Vagina (tissue), 2 donors: ENCODE data around the gene ASTN2. TPM values are rescaled to one million over a fixed set of nuclear protein-coding genes. Genes with fewer than 3 reads are reported as not detected.
A peak's percentile ranks its signal among the peaks of the same experiment; 100 is the strongest.

Experiments
- DNase-seq, 2 donors: peaks; one replicate each; pipeline ENCODE4 v3.0.0-alpha.2; 2017; ENCODE audit errors: extremely low spot score in 2 of 2
- H3K27ac ChIP-seq: fragments of 200-600 bp; sonication (generic); one replicate; pipeline ENCODE4 v1.5.1; 2019
- H3K27me3 ChIP-seq: fragments of 200-600 bp; sonication (generic); one replicate; pipeline ENCODE4 v1.5.1; 2019
- H3K36me3 ChIP-seq, 2 donors: fragments of 200-600 bp; sonication (generic); one replicate each; pipeline ENCODE4 v1.5.1; 2017 to 2019
- H3K4me1 ChIP-seq: fragments of 200-600 bp; sonication (generic); one replicate; pipeline ENCODE4 v1.5.1; 2019
- H3K4me3 ChIP-seq, 2 donors: fragments of 200-600 bp; sonication (generic); 1 replicate in 1 of 2; 2 replicates in 1 of 2; pipeline ENCODE4 v1.5.1; 2016 to 2019
- H3K9me3 ChIP-seq: fragments of 200-600 bp; sonication (generic); one replicate; pipeline ENCODE4 v1.5.1; 2019
- POLR2A ChIP-seq, 2 donors: fragments of 450-650 bp; IDR thresholded peaks; one replicate each; pipeline ENCODE4 v1.6.1; 2017; ENCODE audit warnings: antibody characterized with exemption in 2 of 2, mild to moderate bottlenecking in 2 of 2, moderate library complexity in 2 of 2
- POLR2AphosphoS5 ChIP-seq, 2 donors: sonication (generic); formaldehyde crosslinking; IDR thresholded peaks; one replicate each; pipeline ENCODE4 v1.9.0; 2017; ENCODE audit warnings: antibody characterized with exemption in 2 of 2, mild to moderate bottlenecking in 2 of 2, low read depth in 1 of 2; ENCODE audit not compliant: insufficient read depth in 1 of 2
- intact Hi-C: fragments of 100-400 bp; cut with DNase I; formaldehyde crosslinking; loops from one replicate; pipeline ENCODE4 v1.15.1; 2023
- total RNA-seq: library from RNA; depleted of rRNA; stranded (reverse); fragments of >200 nt; gene quantifications from one replicate; pipeline ENCODE4 v1.2.3, GENCODE V29; 2016
- TF ChIP-seq, protein P1 (sequence below), 3 experiments: fragments of 450-650 bp in 2 of 3; fragments of 200-600 bp in 1 of 3; sonication (generic) in 1 of 3; IDR thresholded peaks; one replicate each; pipeline ENCODE4 v1.5.1; 2017 to 2019; ENCODE audit warnings: antibody characterized with exemption in 3 of 3, mild to moderate bottlenecking in 2 of 3, moderate library complexity in 2 of 3

The ASTN2 gene
- total RNA-seq, 1 donor from 2014 or later, result 4.4 TPM

DNA sequence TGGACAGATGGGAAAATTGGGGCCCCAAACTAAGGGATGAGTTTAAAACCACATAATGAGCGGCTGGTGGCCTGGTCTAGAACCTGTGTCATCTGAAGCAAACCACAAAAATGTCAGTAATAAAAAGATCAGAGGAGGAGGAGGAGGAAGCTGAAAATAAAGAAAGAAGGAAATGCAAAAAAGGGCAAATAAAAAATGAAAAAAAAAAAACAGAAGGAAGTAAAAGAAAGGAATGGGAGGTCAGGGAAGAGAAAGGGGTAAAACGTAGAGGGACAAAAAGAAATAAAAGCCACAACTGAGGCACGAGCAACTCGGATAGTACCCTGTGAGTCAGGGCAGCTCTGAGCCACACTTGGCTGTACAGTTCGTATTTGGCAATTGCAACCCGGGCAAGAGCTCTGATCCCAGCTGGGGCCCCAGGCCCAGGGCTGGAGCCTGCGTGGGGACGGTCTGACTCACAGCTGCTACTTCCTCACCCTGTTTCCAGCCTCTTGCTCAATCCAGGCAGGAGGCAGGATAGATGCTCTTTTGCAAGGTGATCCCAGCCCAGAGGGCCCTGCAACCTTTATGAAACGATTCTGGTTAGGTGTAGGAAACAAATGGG lies 865.7 kb downstream of the ASTN2 start:
- H3K4me1 ChIP-seq, result peaks cover 28% of the 10 kb centered on the region
- TF ChIP-seq POLR2A (IDR thresholded peaks at IDR 0.05), result no peak
- peak; percentile 58 to 89 for TF ChIP-seq POLR2AphosphoS5 (IDR thresholded peaks at IDR 0.05; ENCODE audit: insufficient read depth in 1 of 2, low read depth in 1 of 2)
- H3K4me3 ChIP-seq, result no peak overlapping the region
- intact Hi-C loops, result no loop called here
- DNase-seq, result peak in 1 of 2 donors; percentile 97
- H3K36me3 ChIP-seq, result no peaks in the 10 kb centered on the region
- H3K9me3 ChIP-seq, result no peaks in the 10 kb centered on the region
- H3K27me3 ChIP-seq, result no peaks in the 10 kb centered on the region
- peak overlapping the region; percentile 51 for H3K27ac ChIP-seq

DNA sequence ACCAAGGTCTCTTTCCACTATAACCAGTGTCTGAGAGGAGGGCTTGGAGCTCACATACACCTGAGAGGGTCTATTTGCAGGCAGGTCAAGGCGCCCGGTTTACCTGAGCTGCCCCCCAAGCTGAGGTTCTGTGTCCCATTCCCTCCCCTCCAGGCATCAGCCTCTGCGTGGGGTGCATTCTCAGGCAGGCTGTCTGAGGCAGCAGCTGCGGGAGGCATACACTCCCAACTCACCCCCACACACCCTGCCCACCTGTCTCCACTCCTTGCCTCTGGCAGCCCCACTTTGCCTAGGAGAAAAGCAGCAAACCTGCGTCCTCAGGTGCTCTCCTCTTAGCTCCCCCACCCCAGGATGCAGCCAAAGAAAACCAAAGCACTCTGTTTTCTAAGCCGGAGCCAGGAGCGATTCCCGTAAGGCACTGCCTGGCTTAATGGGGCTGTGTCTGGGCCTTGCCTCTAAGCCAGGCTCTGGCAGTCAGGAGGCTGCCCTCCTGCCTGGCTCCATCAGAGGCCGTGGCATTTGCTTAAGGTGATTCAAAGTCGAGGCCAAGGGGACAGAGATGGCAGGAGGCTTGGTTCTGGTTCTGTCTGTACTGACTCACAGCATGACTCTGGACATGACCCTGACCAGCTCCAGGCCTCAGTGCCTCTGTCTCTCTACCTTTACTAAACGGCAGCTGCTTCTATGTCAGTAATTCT lies 867.0 kb downstream of the ASTN2 start:
- H3K4me3 ChIP-seq, result no peak overlapping the region
- peaks cover 28% of the 10 kb centered on the region for H3K4me1 ChIP-seq
- TF ChIP-seq POLR2AphosphoS5 (IDR thresholded peaks at IDR 0.05; ENCODE audit: insufficient read depth in 1 of 2, low read depth in 1 of 2) (no peak), POLR2A (IDR thresholded peaks at IDR 0.05) (no peak)
- TF ChIP-seq, protein P1, sequence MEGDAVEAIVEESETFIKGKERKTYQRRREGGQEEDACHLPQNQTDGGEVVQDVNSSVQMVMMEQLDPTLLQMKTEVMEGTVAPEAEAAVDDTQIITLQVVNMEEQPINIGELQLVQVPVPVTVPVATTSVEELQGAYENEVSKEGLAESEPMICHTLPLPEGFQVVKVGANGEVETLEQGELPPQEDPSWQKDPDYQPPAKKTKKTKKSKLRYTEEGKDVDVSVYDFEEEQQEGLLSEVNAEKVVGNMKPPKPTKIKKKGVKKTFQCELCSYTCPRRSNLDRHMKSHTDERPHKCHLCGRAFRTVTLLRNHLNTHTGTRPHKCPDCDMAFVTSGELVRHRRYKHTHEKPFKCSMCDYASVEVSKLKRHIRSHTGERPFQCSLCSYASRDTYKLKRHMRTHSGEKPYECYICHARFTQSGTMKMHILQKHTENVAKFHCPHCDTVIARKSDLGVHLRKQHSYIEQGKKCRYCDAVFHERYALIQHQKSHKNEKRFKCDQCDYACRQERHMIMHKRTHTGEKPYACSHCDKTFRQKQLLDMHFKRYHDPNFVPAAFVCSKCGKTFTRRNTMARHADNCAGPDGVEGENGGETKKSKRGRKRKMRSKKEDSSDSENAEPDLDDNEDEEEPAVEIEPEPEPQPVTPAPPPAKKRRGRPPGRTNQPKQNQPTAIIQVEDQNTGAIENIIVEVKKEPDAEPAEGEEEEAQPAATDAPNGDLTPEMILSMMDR (IDR thresholded peaks at IDR 0.05), result no peak
- H3K9me3 ChIP-seq, result no peaks in the 10 kb centered on the region
- no peaks in the 10 kb centered on the region for H3K36me3 ChIP-seq
- intact Hi-C loops, result no loop called here
- DNase-seq, result no peak
- peak overlapping the region; percentile 47 for H3K27ac ChIP-seq
- no peaks in the 10 kb centered on the region for H3K27me3 ChIP-seq

DNA sequence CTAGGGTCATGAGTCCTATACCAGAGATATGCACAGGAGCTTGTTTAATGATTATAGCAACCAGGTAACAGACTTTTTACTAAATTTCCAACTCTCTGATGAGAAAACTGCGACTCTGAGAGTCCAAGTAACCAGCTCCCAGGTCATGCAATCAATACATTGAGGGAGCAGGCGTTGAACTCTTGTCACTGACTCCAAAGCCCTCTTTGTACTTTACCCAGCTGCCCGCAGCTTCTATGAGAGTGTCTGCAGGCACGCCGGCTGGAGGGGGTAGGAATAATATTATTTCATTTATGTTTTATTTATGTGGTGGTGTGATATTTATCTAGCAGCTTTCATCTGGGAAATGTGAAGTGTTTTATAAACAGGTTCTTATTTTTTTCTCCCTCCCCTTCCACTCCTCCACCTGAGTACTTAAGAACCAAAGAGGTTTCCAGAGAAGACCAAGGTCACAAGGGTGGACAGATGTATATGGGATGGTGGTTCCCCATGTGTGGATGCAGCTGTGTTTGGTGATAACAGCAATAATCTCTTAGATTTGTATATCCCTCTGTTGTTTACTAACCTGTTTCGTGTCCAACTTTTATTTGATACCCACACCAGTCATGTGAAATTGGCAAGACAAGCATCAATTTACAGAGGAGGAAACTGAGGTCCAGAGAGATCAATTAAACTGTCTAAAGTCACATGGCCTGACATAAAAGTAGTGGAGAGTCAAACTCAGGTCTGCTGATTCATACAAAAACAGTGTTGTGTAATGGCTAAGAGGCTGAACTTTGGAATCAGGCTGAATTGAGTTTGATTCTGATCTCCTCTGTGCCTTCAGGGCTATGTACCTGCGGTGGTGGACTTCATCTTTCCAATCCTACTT lies 867.9 kb downstream of the ASTN2 start:
- H3K27ac ChIP-seq, result no peak overlapping the region
- H3K36me3 ChIP-seq, result no peaks in the 10 kb centered on the region
- no peaks in the 10 kb centered on the region for H3K9me3 ChIP-seq
- DNase-seq, result no peak
- TF ChIP-seq, protein P1 (IDR thresholded peaks at IDR 0.05), result no peak
- TF ChIP-seq POLR2A (IDR thresholded peaks at IDR 0.05) (no peak), POLR2AphosphoS5 (IDR thresholded peaks at IDR 0.05; ENCODE audit: insufficient read depth in 1 of 2, low read depth in 1 of 2) (no peak)
- intact Hi-C loops, result no loop called here
- no peak overlapping the region for H3K4me3 ChIP-seq
- H3K4me1 ChIP-seq, result peaks cover 28% of the 10 kb centered on the region
- no peaks in the 10 kb centered on the region for H3K27me3 ChIP-seq

DNA sequence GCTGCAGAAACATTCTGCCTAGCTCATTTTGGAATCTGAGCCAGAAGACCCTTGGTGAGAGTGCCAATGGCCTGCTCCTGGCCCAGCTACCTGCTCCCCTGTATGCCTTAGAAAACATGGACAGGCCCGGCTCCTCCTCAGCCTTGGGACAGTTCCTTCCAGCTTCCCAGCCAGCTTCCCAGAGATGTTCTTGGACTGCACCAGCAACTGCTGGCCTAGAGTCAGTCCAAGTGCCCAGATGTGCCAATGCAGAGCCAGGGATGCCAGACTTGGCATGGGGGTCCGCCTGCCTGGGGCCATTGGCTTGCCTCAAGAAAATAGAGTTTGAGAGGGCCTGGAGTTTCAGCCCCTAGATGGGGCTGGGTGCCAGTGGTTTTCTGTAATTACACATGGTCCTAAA lies 870.0 kb downstream of the ASTN2 start:
- no peak for TF ChIP-seq POLR2AphosphoS5 (IDR thresholded peaks at IDR 0.05; ENCODE audit: insufficient read depth in 1 of 2, low read depth in 1 of 2)
- no peak for TF ChIP-seq POLR2A (IDR thresholded peaks at IDR 0.05)
- TF ChIP-seq, protein P1 (IDR thresholded peaks at IDR 0.05), result no peak
- H3K36me3 ChIP-seq, result no peaks in the 10 kb centered on the region
- no peak overlapping the region for H3K4me3 ChIP-seq
- no peak for DNase-seq
- H3K27ac ChIP-seq, result no peak overlapping the region
- no peaks in the 10 kb centered on the region for H3K27me3 ChIP-seq
- H3K9me3 ChIP-seq, result no peaks in the 10 kb centered on the region
- intact Hi-C loops, result no loop called here
- H3K4me1 ChIP-seq, result peaks cover 22% of the 10 kb centered on the region

DNA sequence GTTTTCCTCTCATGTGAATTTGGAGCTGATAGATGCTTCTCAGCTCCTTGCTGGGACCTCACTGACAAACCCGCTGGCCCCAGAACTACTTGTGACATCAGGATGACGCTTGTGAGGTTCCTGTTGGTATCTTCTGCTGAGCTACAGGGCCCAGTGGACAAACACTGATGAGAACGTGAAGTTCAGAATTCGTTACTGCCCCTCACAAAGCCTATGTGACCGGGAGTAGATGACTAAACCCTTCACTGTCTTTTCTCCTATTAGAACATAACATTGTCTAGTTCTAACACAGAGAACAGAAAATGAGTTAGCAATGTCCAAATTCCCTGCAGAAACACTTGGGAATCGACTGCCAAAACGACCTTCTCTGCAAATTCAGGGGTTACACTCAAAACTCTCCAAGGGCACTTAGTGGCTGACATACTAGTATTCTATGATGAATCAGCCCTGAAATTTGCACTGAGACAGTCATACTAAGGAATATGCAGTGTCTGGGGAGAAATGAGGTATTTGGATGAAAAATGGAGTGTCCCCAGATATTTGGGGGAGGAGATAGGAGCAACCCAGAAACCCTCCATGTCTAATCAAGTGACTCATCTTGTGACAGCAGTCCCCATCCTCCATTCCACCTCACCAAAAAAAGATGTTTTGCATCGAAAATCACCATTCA lies 871.0 kb downstream of the ASTN2 start:
- no peak overlapping the region for H3K27ac ChIP-seq
- no peak for DNase-seq
- TF ChIP-seq POLR2A (IDR thresholded peaks at IDR 0.05), result no peak
- TF ChIP-seq, protein P1 (IDR thresholded peaks at IDR 0.05), result no peak
- no peak for TF ChIP-seq POLR2AphosphoS5 (IDR thresholded peaks at IDR 0.05; ENCODE audit: insufficient read depth in 1 of 2, low read depth in 1 of 2)
- H3K36me3 ChIP-seq, result no peaks in the 10 kb centered on the region
- no peaks in the 10 kb centered on the region for H3K27me3 ChIP-seq
- peaks cover 15% of the 10 kb centered on the region for H3K4me1 ChIP-seq
- no peak overlapping the region for H3K4me3 ChIP-seq
- no peaks in the 10 kb centered on the region for H3K9me3 ChIP-seq
- intact Hi-C loops, result no loop called here
